Neural cell (in vitro differentiated cells): ENCODE measurements around the gene PHLDB2. TPM values are rescaled to one million over a fixed set of nuclear protein-coding genes. Genes with fewer than 3 reads are reported as not detected.

Experiments
- H2AFZ ChIP-seq: fragments of 200-600, 300-800 bp; sonication (generic), shearing (Covaris generic); 2 replicates; pipeline ENCODE4 v1.6.0; 2014; ENCODE audit warnings: low read depth, mild to moderate bottlenecking, antibody characterized with exemption, low read length, moderate library complexity
- H3F3A ChIP-seq: fragments of 200-600 bp; shearing (Covaris generic); 2 replicates; pipeline ENCODE4 v1.6.1; 2016; ENCODE audit warnings: mild to moderate bottlenecking, moderate library complexity, mixed read lengths, antibody characterized with exemption, low read length; ENCODE audit not compliant: insufficient read depth, poor library complexity, severe bottlenecking
- H3K27ac ChIP-seq: fragments of 200-600, 300-800 bp; sonication (generic), shearing (Covaris generic); 2 replicates; pipeline ENCODE4 v1.5.1; 2014; ENCODE audit warnings: mild to moderate bottlenecking, low read length, moderate library complexity
- H3K27me3 ChIP-seq: fragments of 300-800, 200-600 bp; sonication (generic), shearing (Covaris generic); 2 replicates; pipeline ENCODE4 v1.6.0; 2014; ENCODE audit warnings: mild to moderate bottlenecking, low read depth, low read length, moderate library complexity; ENCODE audit not compliant: insufficient read depth
- H3K36me3 ChIP-seq: fragments of 300-800, 200-600 bp; sonication (generic), shearing (Covaris generic); 2 replicates; pipeline ENCODE4 v1.5.1; 2014; ENCODE audit warnings: mild to moderate bottlenecking, antibody characterized with exemption, low read length, moderate library complexity; ENCODE audit not compliant: insufficient read depth
- H3K4me2 ChIP-seq: fragments of 300-800, 200-600 bp; sonication (generic), shearing (Covaris generic); 2 replicates; pipeline ENCODE4 v1.6.0; 2014; ENCODE audit warnings: mild to moderate bottlenecking, low read length
- H3K4me3 ChIP-seq: fragments of 300-800, 200-600 bp; sonication (generic), shearing (Covaris generic); 2 replicates; pipeline ENCODE4 v1.5.1; 2014; ENCODE audit warnings: mild to moderate bottlenecking, low read length, moderate library complexity
- H3K79me2 ChIP-seq: fragments of 200-600 bp; shearing (Covaris generic); replicated peaks from 2 replicates; pipeline ENCODE4 v1.6.0; 2014; ENCODE audit warnings: mild to moderate bottlenecking, low read length, moderate library complexity; ENCODE audit not compliant: insufficient read depth
- H3K9ac ChIP-seq: fragments of 300-800, 200-600 bp; sonication (generic), shearing (Covaris generic); 2 replicates; pipeline ENCODE4 v1.6.1; 2016; ENCODE audit warnings: mild to moderate bottlenecking, low read length, mixed read lengths
- H3K9me2 ChIP-seq: fragments of 200-600 bp; shearing (Covaris generic); 2 replicates; pipeline ENCODE4 v1.6.1; 2016; ENCODE audit warnings: mild to moderate bottlenecking, low read length, mixed read lengths; ENCODE audit not compliant: insufficient read depth
- H3K9me3 ChIP-seq: fragments of 200-600, 300-800 bp; sonication (generic), shearing (Covaris generic); 2 replicates; pipeline ENCODE4 v1.6.1; 2016; ENCODE audit warnings: mild to moderate bottlenecking, mixed run types, low read length, moderate library complexity, mixed read lengths
- H4K20me1 ChIP-seq: fragments of 200-600 bp; shearing (Covaris generic); 2 replicates; pipeline ENCODE4 v1.6.1; 2016; ENCODE audit warnings: mild to moderate bottlenecking, mixed run types; ENCODE audit not compliant: insufficient read depth
- EP300 ChIP-seq: fragments of 450-650 bp; conservative IDR thresholded peaks from 2 replicates; pipeline ENCODE4 v1.6.1; 2014; ENCODE audit warnings: antibody characterized with exemption, mild to moderate bottlenecking, moderate library complexity; ENCODE audit not compliant: poor library complexity, severe bottlenecking
- EZH2 ChIP-seq: fragments of 200-600, 300-800 bp; shearing (Covaris generic), sonication (generic); IDR thresholded peaks from 2 replicates; pipeline ENCODE4 v1.6.1; 2014; ENCODE audit warnings: antibody characterized with exemption, low read length, borderline replicate concordance, mild to moderate bottlenecking; ENCODE audit not compliant: insufficient read depth, poor library complexity, severe bottlenecking
- MXI1 ChIP-seq: fragments of 450-650 bp; conservative IDR thresholded peaks from 2 replicates; pipeline ENCODE4 v1.6.1; 2014; ENCODE audit warnings: antibody characterized with exemption, mild to moderate bottlenecking; ENCODE audit not compliant: poor library complexity, severe bottlenecking
- POLR2AphosphoS5 ChIP-seq: IDR thresholded peaks from 2 replicates; pipeline ENCODE4 v1.6.1; 2012
- RAD21 ChIP-seq: fragments of 450-650 bp; conservative IDR thresholded peaks from 2 replicates; pipeline ENCODE4 v1.6.1; 2014; ENCODE audit warnings: antibody characterized with exemption, mild to moderate bottlenecking, moderate library complexity
- SMC3 ChIP-seq: fragments of 450-650 bp; conservative IDR thresholded peaks from 2 replicates; pipeline ENCODE4 v1.6.1; 2014; ENCODE audit warnings: antibody characterized with exemption, mild to moderate bottlenecking, moderate library complexity; ENCODE audit not compliant: poor library complexity
- TAF1 ChIP-seq: IDR thresholded peaks from 2 replicates; pipeline ENCODE4 v1.6.1; 2012; ENCODE audit warnings: low read depth
- polyA plus RNA-seq: library from polyadenylated mRNA; depleted of rRNA; stranded (reverse); fragments of >200 nt; gene quantifications from 2 replicates; pipeline ENCODE4 v1.2.3, GENCODE V29; 2014
- TF ChIP-seq, protein P1 (sequence below): fragments of 450-650 bp; IDR thresholded peaks from 2 replicates; pipeline ENCODE4 v1.5.1; 2014; ENCODE audit warnings: antibody characterized with exemption, mild to moderate bottlenecking, moderate library complexity; ENCODE audit not compliant: poor library complexity, severe bottlenecking
- TF ChIP-seq, protein P2 (sequence below): IDR thresholded peaks from 2 replicates; pipeline ENCODE4 v1.6.1; 2012; ENCODE audit warnings: borderline replicate concordance

Gene PHLDB2
- polyA plus RNA-seq, 1 donor from 2014 or later: 1.4 TPM

DNA sequence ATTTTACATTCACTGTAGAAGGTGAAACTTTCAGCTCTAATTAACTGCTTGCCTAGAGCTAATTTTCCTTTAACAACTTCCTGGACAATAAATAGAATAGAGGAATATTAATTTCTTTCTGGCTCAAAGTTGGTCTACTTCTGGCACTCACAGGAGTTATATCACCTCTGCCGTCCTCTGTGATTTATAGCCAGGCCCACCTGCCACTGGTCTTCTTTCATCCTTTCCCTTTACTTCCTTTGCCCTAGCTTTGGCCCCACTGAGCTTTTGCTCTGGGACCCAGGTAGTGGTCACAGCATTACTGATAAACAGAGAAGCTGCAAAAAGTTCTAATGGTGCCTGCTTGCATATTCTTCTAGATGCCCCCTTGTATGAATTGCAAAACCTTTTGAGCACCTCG, 70.4 kb downstream of the PHLDB2 start:
- Histone ChIP-seq H3K4me3 (no peak overlapping the region), H3K79me2 (no peaks in the 10 kb centered on the region), H2AFZ (no peak overlapping the region), H3K27me3 (no peaks in the 10 kb centered on the region), H3K36me3 (no peaks in the 10 kb centered on the region), H3K9ac (no peak overlapping the region), H3K9me2 (no peaks in the 10 kb centered on the region), H3K4me2 (no peak overlapping the region), H3K9me3 (no peaks in the 10 kb centered on the region), H3F3A (no peaks in the 10 kb centered on the region), H3K27ac (no peak overlapping the region), H4K20me1 (no peaks in the 10 kb centered on the region)
- TF ChIP-seq SMC3 (no peak), POLR2AphosphoS5 (no peak), EZH2 (no peak), MXI1 (no peak), TAF1 (no peak), RAD21 (no peak), EP300 (no peak)
- TF ChIP-seq, protein P1, sequence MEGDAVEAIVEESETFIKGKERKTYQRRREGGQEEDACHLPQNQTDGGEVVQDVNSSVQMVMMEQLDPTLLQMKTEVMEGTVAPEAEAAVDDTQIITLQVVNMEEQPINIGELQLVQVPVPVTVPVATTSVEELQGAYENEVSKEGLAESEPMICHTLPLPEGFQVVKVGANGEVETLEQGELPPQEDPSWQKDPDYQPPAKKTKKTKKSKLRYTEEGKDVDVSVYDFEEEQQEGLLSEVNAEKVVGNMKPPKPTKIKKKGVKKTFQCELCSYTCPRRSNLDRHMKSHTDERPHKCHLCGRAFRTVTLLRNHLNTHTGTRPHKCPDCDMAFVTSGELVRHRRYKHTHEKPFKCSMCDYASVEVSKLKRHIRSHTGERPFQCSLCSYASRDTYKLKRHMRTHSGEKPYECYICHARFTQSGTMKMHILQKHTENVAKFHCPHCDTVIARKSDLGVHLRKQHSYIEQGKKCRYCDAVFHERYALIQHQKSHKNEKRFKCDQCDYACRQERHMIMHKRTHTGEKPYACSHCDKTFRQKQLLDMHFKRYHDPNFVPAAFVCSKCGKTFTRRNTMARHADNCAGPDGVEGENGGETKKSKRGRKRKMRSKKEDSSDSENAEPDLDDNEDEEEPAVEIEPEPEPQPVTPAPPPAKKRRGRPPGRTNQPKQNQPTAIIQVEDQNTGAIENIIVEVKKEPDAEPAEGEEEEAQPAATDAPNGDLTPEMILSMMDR: no peak
- TF ChIP-seq, protein P2, sequence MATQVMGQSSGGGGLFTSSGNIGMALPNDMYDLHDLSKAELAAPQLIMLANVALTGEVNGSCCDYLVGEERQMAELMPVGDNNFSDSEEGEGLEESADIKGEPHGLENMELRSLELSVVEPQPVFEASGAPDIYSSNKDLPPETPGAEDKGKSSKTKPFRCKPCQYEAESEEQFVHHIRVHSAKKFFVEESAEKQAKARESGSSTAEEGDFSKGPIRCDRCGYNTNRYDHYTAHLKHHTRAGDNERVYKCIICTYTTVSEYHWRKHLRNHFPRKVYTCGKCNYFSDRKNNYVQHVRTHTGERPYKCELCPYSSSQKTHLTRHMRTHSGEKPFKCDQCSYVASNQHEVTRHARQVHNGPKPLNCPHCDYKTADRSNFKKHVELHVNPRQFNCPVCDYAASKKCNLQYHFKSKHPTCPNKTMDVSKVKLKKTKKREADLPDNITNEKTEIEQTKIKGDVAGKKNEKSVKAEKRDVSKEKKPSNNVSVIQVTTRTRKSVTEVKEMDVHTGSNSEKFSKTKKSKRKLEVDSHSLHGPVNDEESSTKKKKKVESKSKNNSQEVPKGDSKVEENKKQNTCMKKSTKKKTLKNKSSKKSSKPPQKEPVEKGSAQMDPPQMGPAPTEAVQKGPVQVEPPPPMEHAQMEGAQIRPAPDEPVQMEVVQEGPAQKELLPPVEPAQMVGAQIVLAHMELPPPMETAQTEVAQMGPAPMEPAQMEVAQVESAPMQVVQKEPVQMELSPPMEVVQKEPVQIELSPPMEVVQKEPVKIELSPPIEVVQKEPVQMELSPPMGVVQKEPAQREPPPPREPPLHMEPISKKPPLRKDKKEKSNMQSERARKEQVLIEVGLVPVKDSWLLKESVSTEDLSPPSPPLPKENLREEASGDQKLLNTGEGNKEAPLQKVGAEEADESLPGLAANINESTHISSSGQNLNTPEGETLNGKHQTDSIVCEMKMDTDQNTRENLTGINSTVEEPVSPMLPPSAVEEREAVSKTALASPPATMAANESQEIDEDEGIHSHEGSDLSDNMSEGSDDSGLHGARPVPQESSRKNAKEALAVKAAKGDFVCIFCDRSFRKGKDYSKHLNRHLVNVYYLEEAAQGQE: no peak

DNA sequence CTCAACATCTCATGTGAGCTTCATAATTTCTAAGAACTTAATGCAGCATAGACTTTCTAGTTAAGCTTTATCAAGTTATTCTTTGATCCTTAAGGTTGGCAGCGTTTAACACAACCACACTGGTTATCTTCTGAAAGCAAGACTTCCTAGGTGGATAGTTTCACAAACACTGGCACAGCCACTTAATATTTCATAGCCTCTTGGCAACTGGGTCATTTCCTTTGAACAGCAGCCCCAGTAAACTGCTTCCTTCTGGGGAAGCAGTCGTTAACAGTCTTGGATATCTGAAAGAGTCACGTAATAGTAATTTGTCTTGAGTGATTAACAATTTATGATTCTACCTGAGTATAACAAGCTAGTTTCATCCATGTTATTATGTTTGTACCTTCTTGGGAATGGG, 73.9 kb downstream of the PHLDB2 start:
- Histone ChIP-seq H3K9me3 (no peaks in the 10 kb centered on the region), H3K4me2 (no peak overlapping the region), H3K79me2 (no peaks in the 10 kb centered on the region), H3K9ac (no peak overlapping the region), H3F3A (no peaks in the 10 kb centered on the region), H2AFZ (no peak overlapping the region), H3K36me3 (no peaks in the 10 kb centered on the region), H3K4me3 (no peak overlapping the region), H4K20me1 (no peaks in the 10 kb centered on the region), H3K27ac (no peak overlapping the region), H3K9me2 (no peaks in the 10 kb centered on the region), H3K27me3 (no peaks in the 10 kb centered on the region)
- no peak for TF ChIP-seq POLR2AphosphoS5
